K562 (cell line): ENCODE measurements around the gene PRTN3. TPM values are rescaled to one million over a fixed set of nuclear protein-coding genes. Genes with fewer than 3 reads are reported as not detected.
A peak's percentile ranks its signal among the peaks of the same experiment; 100 is the strongest.

Experiments
- BRF1 ChIP-seq: IDR thresholded peaks from 3 replicates; pipeline ENCODE4 v1.6.1; 2011; ENCODE audit warnings: borderline replicate concordance, mild to moderate bottlenecking; ENCODE audit not compliant: insufficient read length; ENCODE audit errors: extremely low read depth
- DDX20 ChIP-seq: fragments of 450-650 bp; IDR thresholded peaks from 2 replicates; pipeline ENCODE4 v1.6.1; 2016; ENCODE audit warnings: missing genetic modification characterization, low read depth, mild to moderate bottlenecking, missing compliant biosample characterization, moderate library complexity
- NR2C1 ChIP-seq, 2 experiments: fragments of 450-650 bp; IDR thresholded peaks; 2 replicates each; pipeline ENCODE4 v1.6.1; 2017; ENCODE audit warnings: mild to moderate bottlenecking in 2 of 2, antibody characterized with exemption in 1 of 2, inconsistent platforms in 1 of 2, missing compliant biosample characterization in 1 of 2, missing genetic modification characterization in 1 of 2
- SOX6 ChIP-seq: fragments of 450-650 bp; IDR thresholded peaks from 2 replicates; pipeline ENCODE4 v1.6.1; 2014; ENCODE audit warnings: mild to moderate bottlenecking
- STAT5B ChIP-seq: fragments of 250-450 bp; sonication (Bioruptor Pico); IDR thresholded peaks from 2 replicates; pipeline ENCODE4 v1.8.0; 2021; ENCODE audit warnings: mild to moderate bottlenecking, inconsistent platforms
- TAL1 ChIP-seq: fragments of 450-650 bp; IDR thresholded peaks from 2 replicates; pipeline ENCODE4 v1.6.1; 2016; ENCODE audit warnings: mild to moderate bottlenecking
- TCF7L2 ChIP-seq: fragments of 150-350 bp; IDR thresholded peaks from 2 replicates; pipeline ENCODE4 v1.6.1; 2016; ENCODE audit warnings: low read depth, mild to moderate bottlenecking, low read length, moderate library complexity
- ZNF699 ChIP-seq: fragments of 250-450 bp; sonication (Bioruptor Pico); IDR thresholded peaks from 2 replicates; pipeline ENCODE4 v1.8.0; 2021; ENCODE audit warnings: mild to moderate bottlenecking, moderate library complexity; ENCODE audit not compliant: insufficient replicate concordance
- polyA plus RNA-seq, 8 experiments: library from polyadenylated mRNA; depleted of rRNA in 4 of 8; stranded (reverse) in 5 of 8; unstranded in 3 of 8; fragments of >200 nt; fragmentation: Nextera tagmentation in 2 of 8; fragmentation: Illumina TruSeq in 1 of 8; extraction: Ambion mirVana in 2 of 8; extraction: Trizol in 1 of 8; gene quantifications; 2 replicates each; pipeline versions ENCODE4 v1.2.1 to v1.2.3, GENCODE V29; 2011 to 2014; ENCODE audit warnings: inconsistent platforms in 1 of 8, missing spikeins in 1 of 8
- total RNA-seq, 7 experiments: library from RNA; depleted of rRNA in 6 of 7; stranded (reverse); fragments of >200 nt in 6 of 7; fragmentation: Illumina TruSeq in 2 of 7; extraction: Trizol in 2 of 7; gene quantifications; 2 replicates each; pipeline versions ENCODE4 v1.2.1 to v1.2.3, GENCODE V29; 2011 to 2021; ENCODE audit warnings: low replicate concordance in 1 of 7
- TF ChIP-seq, protein P1 (sequence below), 2 experiments: IDR thresholded peaks in 1 of 2; conservative IDR thresholded peaks in 1 of 2; 2 replicates each; pipeline ENCODE4 v1.6.1; 2016; ENCODE audit warnings: low read depth in 2 of 2, mild to moderate bottlenecking in 1 of 2, missing compliant biosample characterization in 1 of 2, missing genetic modification characterization in 1 of 2, moderate library complexity in 1 of 2
- TF ChIP-seq, protein P2 (sequence below): fragments of 250-450 bp; sonication (Bioruptor Pico); IDR thresholded peaks from 2 replicates; pipeline ENCODE4 v1.5.0; 2022; ENCODE audit warnings: mild to moderate bottlenecking
- TF ChIP-seq, protein P3 (sequence below): sonication (generic); formaldehyde crosslinking; IDR thresholded peaks from 2 replicates; pipeline ENCODE4 v1.8.1; 2023; ENCODE audit warnings: mild to moderate bottlenecking, missing genetic modification reagents
- TF ChIP-seq, protein P4 (sequence below): fragments of 200-800 bp; sonication (Bioruptor generic); IDR thresholded peaks from 2 replicates; pipeline ENCODE4 v1.6.1; 2017; ENCODE audit warnings: missing genetic modification characterization, missing compliant biosample characterization
- TF ChIP-seq, protein P5 (sequence below): fragments of 250-450 bp; sonication (Bioruptor Pico); IDR thresholded peaks from 2 replicates; pipeline ENCODE4 v1.5.0; 2020; ENCODE audit warnings: mild to moderate bottlenecking, borderline replicate concordance

PRTN3 gene
- total and polyA plus RNA-seq, 9 of the 15 experiments (the other 6 are each of a cell fraction or from before 2014, with no cell fraction given), result 0.14 to 0.86 (median 0.43) TPM; not detected in 3

DNA sequence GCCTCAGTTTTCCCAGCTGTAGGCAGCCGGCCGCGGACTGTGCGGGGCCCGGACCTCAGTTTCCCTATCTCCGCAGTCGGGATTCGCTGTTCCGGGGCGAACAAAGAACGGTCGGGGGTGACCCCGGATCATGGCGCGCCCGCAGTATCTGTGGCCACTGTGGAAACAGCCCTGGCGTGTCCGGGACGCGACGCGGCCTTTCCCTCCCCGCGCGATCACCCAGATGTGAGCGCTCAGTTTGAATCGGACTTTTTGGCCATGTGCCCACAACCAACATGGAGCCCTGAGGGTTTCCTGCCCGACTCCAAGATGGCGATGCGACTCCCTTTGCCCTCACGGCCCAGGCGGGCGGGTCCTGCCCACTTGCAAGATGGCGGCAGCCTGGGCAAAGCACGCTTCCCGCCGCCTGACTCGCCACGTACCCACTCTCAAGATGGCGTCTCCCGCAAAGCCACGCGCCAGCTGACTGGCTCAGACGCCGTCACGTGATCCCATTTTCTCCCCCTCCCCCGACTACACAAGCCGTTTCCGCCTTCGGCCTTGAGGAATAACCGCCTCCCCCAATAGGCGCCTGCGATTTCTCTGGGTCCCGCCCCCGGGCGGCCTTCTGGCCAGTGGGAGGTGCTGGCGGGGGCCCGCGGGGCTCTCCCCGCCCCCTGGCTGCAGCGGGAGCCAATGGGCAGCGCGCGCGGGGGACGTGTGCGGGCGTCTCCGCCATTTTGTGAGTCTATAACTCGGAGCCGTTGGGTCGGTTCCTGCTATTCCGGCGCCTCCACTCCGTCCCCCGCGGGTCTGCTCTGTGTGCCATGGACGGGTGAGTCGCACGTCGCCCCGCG is 43.9 kb upstream of the PRTN3 start, which contains the start of gene PTBP1 (continued):
- TF ChIP-seq, protein P1, sequence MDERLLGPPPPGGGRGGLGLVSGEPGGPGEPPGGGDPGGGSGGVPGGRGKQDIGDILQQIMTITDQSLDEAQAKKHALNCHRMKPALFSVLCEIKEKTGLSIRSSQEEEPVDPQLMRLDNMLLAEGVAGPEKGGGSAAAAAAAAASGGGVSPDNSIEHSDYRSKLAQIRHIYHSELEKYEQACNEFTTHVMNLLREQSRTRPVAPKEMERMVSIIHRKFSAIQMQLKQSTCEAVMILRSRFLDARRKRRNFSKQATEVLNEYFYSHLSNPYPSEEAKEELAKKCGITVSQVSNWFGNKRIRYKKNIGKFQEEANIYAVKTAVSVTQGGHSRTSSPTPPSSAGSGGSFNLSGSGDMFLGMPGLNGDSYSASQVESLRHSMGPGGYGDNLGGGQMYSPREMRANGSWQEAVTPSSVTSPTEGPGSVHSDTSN (CRISPR knock-in tag; IDR thresholded peaks at IDR 0.05; ENCODE audit: low read depth), result no peak
- TF ChIP-seq, protein P1 (tag; conservative IDR thresholded peaks at IDR 0.05; ENCODE audit: low read depth), result peak; percentile 93
- TF ChIP-seq BRF1 (no peak), TCF7L2 (peak; percentile 74), TAL1 (no peak), STAT5B (CRISPR knock-in tag) (no peak), DDX20 (tag) (no peak), ZNF699 (no peak), SOX6 (0 out of 2 replicates have a peak, but pooled peaks have one; percentile 50), NR2C1 (IDR thresholded peaks at IDR 0.05) (peak; percentile 96), NR2C1 (tag; IDR thresholded peaks at IDR 0.05) (peak; percentile 98)
- TF ChIP-seq, protein P2, sequence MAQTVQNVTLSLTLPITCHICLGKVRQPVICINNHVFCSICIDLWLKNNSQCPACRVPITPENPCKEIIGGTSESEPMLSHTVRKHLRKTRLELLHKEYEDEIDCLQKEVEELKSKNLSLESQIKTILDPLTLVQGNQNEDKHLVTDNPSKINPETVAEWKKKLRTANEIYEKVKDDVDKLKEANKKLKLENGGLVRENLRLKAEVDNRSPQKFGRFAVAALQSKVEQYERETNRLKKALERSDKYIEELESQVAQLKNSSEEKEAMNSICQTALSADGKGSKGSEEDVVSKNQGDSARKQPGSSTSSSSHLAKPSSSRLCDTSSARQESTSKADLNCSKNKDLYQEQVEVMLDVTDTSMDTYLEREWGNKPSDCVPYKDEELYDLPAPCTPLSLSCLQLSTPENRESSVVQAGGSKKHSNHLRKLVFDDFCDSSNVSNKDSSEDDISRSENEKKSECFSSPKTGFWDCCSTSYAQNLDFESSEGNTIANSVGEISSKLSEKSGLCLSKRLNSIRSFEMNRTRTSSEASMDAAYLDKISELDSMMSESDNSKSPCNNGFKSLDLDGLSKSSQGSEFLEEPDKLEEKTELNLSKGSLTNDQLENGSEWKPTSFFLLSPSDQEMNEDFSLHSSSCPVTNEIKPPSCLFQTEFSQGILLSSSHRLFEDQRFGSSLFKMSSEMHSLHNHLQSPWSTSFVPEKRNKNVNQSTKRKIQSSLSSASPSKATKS (CRISPR knock-in tag), result no peak
- TF ChIP-seq, protein P3, sequence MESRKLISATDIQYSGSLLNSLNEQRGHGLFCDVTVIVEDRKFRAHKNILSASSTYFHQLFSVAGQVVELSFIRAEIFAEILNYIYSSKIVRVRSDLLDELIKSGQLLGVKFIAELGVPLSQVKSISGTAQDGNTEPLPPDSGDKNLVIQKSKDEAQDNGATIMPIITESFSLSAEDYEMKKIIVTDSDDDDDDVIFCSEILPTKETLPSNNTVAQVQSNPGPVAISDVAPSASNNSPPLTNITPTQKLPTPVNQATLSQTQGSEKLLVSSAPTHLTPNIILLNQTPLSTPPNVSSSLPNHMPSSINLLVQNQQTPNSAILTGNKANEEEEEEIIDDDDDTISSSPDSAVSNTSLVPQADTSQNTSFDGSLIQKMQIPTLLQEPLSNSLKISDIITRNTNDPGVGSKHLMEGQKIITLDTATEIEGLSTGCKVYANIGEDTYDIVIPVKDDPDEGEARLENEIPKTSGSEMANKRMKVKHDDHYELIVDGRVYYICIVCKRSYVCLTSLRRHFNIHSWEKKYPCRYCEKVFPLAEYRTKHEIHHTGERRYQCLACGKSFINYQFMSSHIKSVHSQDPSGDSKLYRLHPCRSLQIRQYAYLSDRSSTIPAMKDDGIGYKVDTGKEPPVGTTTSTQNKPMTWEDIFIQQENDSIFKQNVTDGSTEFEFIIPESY (CRISPR knock-in tag), result peak; percentile 83
- TF ChIP-seq, protein P4, sequence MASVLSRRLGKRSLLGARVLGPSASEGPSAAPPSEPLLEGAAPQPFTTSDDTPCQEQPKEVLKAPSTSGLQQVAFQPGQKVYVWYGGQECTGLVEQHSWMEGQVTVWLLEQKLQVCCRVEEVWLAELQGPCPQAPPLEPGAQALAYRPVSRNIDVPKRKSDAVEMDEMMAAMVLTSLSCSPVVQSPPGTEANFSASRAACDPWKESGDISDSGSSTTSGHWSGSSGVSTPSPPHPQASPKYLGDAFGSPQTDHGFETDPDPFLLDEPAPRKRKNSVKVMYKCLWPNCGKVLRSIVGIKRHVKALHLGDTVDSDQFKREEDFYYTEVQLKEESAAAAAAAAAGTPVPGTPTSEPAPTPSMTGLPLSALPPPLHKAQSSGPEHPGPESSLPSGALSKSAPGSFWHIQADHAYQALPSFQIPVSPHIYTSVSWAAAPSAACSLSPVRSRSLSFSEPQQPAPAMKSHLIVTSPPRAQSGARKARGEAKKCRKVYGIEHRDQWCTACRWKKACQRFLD (CRISPR knock-in tag), result peak; percentile 81; the same call in 1 of the 2 replicates
- TF ChIP-seq, protein P5, sequence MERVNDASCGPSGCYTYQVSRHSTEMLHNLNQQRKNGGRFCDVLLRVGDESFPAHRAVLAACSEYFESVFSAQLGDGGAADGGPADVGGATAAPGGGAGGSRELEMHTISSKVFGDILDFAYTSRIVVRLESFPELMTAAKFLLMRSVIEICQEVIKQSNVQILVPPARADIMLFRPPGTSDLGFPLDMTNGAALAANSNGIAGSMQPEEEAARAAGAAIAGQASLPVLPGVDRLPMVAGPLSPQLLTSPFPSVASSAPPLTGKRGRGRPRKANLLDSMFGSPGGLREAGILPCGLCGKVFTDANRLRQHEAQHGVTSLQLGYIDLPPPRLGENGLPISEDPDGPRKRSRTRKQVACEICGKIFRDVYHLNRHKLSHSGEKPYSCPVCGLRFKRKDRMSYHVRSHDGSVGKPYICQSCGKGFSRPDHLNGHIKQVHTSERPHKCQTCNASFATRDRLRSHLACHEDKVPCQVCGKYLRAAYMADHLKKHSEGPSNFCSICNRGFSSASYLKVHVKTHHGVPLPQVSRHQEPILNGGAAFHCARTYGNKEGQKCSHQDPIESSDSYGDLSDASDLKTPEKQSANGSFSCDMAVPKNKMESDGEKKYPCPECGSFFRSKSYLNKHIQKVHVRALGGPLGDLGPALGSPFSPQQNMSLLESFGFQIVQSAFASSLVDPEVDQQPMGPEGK (CRISPR knock-in tag), result no peak
